ENCODE results near the gene SKAP2.

DNA sequence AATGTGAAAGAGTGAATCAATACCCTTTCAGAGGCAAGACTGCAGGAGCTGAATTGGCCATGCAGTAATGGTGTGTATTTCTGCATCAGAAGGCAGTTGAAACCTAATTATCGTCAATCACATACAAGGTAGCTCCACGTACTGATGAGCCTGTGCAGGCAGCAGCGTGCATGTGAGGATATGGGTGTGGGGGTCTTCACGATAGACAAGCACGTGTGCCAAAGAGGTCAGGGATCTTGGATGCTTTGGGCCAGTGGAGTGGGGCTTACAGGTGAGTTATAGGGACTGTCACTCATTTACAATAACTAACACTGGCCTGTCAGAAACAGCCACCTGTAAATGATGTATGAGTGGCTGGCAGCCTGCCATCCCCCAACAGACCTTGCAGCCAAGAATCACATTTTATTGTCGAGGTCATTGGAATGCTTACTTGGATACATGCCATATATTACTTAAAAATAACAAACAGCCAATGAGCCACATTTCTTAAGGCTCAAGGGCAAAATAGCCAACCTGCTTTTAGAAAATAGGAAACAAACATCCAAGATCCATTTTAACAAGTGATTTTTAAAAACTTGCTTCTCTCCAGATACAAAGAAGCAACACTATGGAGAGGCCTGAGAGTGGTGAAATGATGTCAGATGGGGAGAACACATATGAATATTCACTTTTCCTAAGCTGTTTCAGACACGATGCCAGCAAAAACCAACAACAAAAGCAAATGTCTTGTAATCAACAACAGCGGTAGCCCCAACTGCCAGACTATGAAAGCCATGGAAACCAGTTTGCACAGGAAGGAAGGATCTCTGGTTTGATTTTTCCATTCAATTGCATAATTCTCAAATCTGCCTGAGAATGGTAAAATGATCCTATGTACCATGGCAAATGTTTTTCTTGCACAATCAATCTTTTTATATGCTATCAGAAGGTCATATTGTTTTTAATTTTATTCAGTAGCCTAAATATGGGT, 210.7 kb downstream of the SKAP2 start:
- TF ChIP-seq EZH2phosphoT487 (IDR thresholded peaks at IDR 0.05; ENCODE audit: borderline replicate concordance): no peak
- TF ChIP-seq, protein P1, sequence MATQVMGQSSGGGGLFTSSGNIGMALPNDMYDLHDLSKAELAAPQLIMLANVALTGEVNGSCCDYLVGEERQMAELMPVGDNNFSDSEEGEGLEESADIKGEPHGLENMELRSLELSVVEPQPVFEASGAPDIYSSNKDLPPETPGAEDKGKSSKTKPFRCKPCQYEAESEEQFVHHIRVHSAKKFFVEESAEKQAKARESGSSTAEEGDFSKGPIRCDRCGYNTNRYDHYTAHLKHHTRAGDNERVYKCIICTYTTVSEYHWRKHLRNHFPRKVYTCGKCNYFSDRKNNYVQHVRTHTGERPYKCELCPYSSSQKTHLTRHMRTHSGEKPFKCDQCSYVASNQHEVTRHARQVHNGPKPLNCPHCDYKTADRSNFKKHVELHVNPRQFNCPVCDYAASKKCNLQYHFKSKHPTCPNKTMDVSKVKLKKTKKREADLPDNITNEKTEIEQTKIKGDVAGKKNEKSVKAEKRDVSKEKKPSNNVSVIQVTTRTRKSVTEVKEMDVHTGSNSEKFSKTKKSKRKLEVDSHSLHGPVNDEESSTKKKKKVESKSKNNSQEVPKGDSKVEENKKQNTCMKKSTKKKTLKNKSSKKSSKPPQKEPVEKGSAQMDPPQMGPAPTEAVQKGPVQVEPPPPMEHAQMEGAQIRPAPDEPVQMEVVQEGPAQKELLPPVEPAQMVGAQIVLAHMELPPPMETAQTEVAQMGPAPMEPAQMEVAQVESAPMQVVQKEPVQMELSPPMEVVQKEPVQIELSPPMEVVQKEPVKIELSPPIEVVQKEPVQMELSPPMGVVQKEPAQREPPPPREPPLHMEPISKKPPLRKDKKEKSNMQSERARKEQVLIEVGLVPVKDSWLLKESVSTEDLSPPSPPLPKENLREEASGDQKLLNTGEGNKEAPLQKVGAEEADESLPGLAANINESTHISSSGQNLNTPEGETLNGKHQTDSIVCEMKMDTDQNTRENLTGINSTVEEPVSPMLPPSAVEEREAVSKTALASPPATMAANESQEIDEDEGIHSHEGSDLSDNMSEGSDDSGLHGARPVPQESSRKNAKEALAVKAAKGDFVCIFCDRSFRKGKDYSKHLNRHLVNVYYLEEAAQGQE (IDR thresholded peaks at IDR 0.05; ENCODE audit: low read depth): no peak
- TF ChIP-seq CTCF (IDR thresholded peaks at IDR 0.05 in 2 of 3, conservative IDR thresholded peaks at IDR 0.05 in 1 of 3; ENCODE audit: borderline replicate concordance in 1 of 3, insufficient read depth in 1 of 3, low read depth in 2 of 3, low read length in 2 of 3): no peak
- TF ChIP-seq POLR2A (IDR thresholded peaks at IDR 0.05; ENCODE audit: borderline replicate concordance, extremely low read depth, insufficient read depth, insufficient read length): no peak
- no peak for TF ChIP-seq JUND (IDR thresholded peaks at IDR 0.05)
- no peak for TF ChIP-seq ZFX (IDR thresholded peaks at IDR 0.05)
- no peak for TF ChIP-seq EZH2 (IDR thresholded peaks at IDR 0.05)
